Choroid plexus epithelial cell (primary cell): Measurements from ENCODE around the gene MYL12A.

Source experiments
- DNase-seq: peaks from one replicate; pipeline ENCODE4 v3.0.0-alpha.2; 2010; ENCODE audit warnings: low read depth
- H3K4me3 ChIP-seq: 2 replicates; pipeline ENCODE4 v1.5.1; 2011; ENCODE audit warnings: low read depth, mild to moderate bottlenecking, control low read depth, low read length, moderate library complexity
- CTCF ChIP-seq: conservative IDR thresholded peaks from 2 replicates; pipeline ENCODE4 v1.5.1; 2011; ENCODE audit warnings: low read depth, mild to moderate bottlenecking, control low read depth, inconsistent platforms, low read length, moderate library complexity

The MYL12A gene

GRCh38 chr18:3281456-3282400 is 34.1 kb downstream of the MYL12A start:
- peak; percentile 89 for DNase-seq
- H3K4me3 ChIP-seq = no peak overlapping the region
- peak; percentile 47 for TF ChIP-seq CTCF

- DNase-seq = no peak
- H3K4me3 ChIP-seq = no peak overlapping the region
- no peak for TF ChIP-seq CTCF
These were observed 35.8 kb downstream of the MYL12A start for GRCh38 chr18:3283253-3283863.

- no peak for DNase-seq
- no peak for TF ChIP-seq CTCF
- no peak overlapping the region for H3K4me3 ChIP-seq
These were observed 36.3 kb downstream of the MYL12A start for GRCh38 chr18:3283908-3284307.

GRCh38 chr18:3284501-3284900 is 36.9 kb downstream of the MYL12A start:
- no peak for TF ChIP-seq CTCF
- H3K4me3 ChIP-seq = no peak overlapping the region
- no peak for DNase-seq

- no peak for DNase-seq
- no peak overlapping the region for H3K4me3 ChIP-seq
- TF ChIP-seq CTCF = no peak
These were observed 38.6 kb downstream of the MYL12A start for GRCh38 chr18:3286159-3286558.

- no peak for TF ChIP-seq CTCF
- no peak for DNase-seq
- no peak overlapping the region for H3K4me3 ChIP-seq
These were observed 45.8 kb downstream of the MYL12A start for GRCh38 chr18:3293196-3293951.
